Measurements from ENCODE around the gene PANK3. TPM values are rescaled to one million over a fixed set of nuclear protein-coding genes. Genes with fewer than 3 reads are reported as not detected.

Gene PANK3
- total RNA-seq, 1 donor from 2014 or later = 91.8 TPM

DNA sequence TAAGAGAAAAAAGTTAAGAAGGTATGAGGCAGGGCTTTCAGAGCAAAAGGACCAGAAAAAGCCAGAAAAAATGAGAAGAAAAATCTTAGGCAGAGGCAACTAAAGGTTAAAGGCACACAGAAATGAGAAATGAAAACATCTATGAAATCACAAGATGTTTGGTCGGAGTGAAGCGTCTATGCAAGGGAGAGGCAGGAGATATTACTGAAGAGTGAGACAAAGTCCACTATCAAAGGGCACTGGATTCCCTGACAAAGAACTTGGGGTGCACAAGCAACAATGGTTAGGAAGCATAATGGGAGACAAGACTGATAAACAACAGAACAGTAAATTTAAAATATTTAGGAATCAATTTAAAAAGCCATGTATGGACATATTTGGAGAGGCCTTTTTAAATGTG is 16.9 kb downstream of the PANK3 start:
- H3K9me3 Mint-ChIP-seq = no peaks in the 10 kb centered on the region
- DNase-seq (ENCODE audit: extremely low spot score, unreplicated experiment) = no peak
- TF ChIP-seq, protein P1, sequence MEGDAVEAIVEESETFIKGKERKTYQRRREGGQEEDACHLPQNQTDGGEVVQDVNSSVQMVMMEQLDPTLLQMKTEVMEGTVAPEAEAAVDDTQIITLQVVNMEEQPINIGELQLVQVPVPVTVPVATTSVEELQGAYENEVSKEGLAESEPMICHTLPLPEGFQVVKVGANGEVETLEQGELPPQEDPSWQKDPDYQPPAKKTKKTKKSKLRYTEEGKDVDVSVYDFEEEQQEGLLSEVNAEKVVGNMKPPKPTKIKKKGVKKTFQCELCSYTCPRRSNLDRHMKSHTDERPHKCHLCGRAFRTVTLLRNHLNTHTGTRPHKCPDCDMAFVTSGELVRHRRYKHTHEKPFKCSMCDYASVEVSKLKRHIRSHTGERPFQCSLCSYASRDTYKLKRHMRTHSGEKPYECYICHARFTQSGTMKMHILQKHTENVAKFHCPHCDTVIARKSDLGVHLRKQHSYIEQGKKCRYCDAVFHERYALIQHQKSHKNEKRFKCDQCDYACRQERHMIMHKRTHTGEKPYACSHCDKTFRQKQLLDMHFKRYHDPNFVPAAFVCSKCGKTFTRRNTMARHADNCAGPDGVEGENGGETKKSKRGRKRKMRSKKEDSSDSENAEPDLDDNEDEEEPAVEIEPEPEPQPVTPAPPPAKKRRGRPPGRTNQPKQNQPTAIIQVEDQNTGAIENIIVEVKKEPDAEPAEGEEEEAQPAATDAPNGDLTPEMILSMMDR (conservative IDR thresholded peaks at IDR 0.05) = no peak
- no peak overlapping the region for H3K27ac Mint-ChIP-seq
- no peak overlapping the region for H3K4me3 Mint-ChIP-seq
- H3K4me1 Mint-ChIP-seq (ENCODE audit: unreplicated experiment) = peaks cover 3% of the 10 kb centered on the region
- H3K27me3 Mint-ChIP-seq = no peaks in the 10 kb centered on the region
- peaks cover 41% of the 10 kb centered on the region for H3K36me3 Mint-ChIP-seq

DNA sequence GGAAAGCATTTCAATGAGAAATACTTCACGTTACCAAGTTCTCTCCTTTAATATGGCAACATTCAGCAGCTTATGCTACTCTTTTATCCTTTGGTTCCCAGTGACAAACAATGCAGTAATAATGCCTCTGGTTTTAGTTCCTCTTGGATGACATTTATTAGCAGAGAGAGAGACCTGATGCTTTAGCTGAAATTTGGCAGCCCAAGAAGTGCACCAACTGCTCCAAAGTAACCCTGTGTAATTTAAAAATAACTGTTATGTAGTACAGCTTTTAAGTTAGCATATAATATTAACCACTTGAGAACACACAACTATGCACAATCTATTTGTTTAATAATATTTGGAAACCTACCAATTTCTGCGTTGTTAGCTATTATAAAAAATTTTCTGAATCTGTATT is 21.8 kb downstream of the PANK3 start:
- TF ChIP-seq, protein P1 (conservative IDR thresholded peaks at IDR 0.05) = no peak
- Mint-ChIP-seq H3K27ac (no peak overlapping the region), H3K36me3 (peaks cover 64% of the 10 kb centered on the region), H3K9me3 (no peaks in the 10 kb centered on the region), H3K4me1 (ENCODE audit: unreplicated experiment) (peaks cover 3% of the 10 kb centered on the region), H3K27me3 (no peaks in the 10 kb centered on the region), H3K4me3 (no peak overlapping the region)
- no peak for DNase-seq (ENCODE audit: extremely low spot score, unreplicated experiment)

DNA sequence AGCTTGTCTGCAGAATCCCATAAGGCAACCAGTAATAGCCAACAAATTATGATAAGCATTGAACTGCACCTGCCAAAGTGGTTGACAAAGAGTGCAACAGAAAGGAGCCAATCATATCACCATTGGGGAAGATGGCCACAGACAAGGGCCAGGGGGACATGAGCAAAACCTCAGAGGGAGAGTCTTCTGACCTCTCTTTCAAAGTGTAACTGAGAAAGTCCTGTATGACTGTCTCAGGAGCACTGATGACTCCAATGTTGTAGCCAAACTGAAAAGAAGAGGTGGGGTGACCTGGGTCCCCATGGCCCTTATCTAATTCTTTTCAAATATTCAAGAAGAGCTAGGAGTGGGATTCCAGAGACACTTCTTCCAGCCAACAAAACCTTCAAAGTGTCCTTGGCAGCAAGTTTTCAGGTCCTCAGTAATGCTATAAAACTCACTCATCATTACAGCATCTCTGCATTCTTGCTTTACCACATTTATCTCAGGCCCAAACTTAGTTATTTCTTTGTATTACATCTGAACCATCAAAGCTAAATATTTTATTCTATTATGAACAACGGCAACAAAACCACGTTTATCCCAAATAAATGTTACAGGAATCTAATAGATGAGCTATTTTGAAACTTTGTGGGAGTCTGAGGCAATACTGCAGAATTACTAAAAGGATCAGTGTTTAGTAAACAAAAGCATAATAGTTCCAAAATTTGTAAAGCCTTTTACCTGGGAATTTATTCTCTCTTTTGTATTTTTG is 25.6 kb downstream of the PANK3 start:
- peaks cover 52% of the 10 kb centered on the region for H3K36me3 Mint-ChIP-seq
- H3K9me3 Mint-ChIP-seq = no peaks in the 10 kb centered on the region
- DNase-seq (ENCODE audit: extremely low spot score, unreplicated experiment) = no peak
- no peak overlapping the region for H3K27ac Mint-ChIP-seq
- no peaks in the 10 kb centered on the region for H3K4me1 Mint-ChIP-seq (ENCODE audit: unreplicated experiment)
- no peak overlapping the region for H3K4me3 Mint-ChIP-seq
- H3K27me3 Mint-ChIP-seq = no peaks in the 10 kb centered on the region
- TF ChIP-seq, protein P1 (conservative IDR thresholded peaks at IDR 0.05) = no peak

DNA sequence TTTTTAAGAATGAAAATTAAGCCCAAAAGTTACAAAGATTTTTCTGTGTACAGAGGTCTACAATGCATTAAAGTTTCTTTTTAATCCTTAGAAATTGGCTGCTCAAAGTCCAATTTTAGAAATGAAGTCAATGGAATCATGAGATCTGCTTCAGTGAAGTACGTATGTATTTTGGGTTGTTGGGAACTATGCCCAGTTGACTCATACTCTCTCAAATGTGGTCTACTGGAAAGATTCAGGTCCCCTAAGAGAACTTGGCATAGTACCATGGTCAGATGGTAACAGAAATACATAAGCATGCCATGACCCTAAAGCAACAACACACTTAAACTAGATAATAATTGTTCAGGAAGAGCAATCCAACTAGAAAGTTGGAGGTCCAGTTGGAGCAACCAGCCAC is 27.0 kb downstream of the PANK3 start:
- Mint-ChIP-seq H3K27me3 (no peaks in the 10 kb centered on the region), H3K27ac (no peak overlapping the region), H3K9me3 (no peaks in the 10 kb centered on the region), H3K4me3 (no peak overlapping the region), H3K4me1 (ENCODE audit: unreplicated experiment) (no peaks in the 10 kb centered on the region), H3K36me3 (peaks cover 55% of the 10 kb centered on the region)
- no peak for DNase-seq (ENCODE audit: extremely low spot score, unreplicated experiment)
- TF ChIP-seq, protein P1 (conservative IDR thresholded peaks at IDR 0.05) = no peak

DNA sequence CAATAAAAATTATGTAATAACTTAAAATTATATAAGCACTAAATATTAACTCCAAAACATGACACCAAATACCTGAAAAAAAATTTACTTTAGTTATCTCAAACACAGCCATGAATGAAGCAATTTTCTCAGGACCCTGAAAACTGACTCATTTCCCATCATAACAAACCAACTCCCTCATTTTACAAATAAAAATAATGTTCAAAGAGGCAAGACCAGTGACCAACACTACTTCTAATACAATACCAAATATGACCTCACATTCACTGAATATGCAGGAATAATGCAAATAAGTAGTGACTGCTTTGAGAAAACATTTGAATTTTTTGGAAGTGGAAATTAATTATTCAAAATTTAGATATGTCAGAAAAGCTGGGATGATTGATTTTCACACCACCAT is 28.5 kb downstream of the PANK3 start:
- H3K27ac Mint-ChIP-seq = no peak overlapping the region
- peaks cover 41% of the 10 kb centered on the region for H3K36me3 Mint-ChIP-seq
- H3K27me3 Mint-ChIP-seq = no peaks in the 10 kb centered on the region

More for the DNA sequence above, 28.5 kb downstream of the PANK3 start:
- TF ChIP-seq, protein P1 (conservative IDR thresholded peaks at IDR 0.05) = no peak
- Mint-ChIP-seq H3K4me3 (no peak overlapping the region), H3K4me1 (ENCODE audit: unreplicated experiment) (no peaks in the 10 kb centered on the region), H3K9me3 (no peaks in the 10 kb centered on the region)
- DNase-seq (ENCODE audit: extremely low spot score, unreplicated experiment) = no peak

Measured in type B pancreatic cell (in vitro differentiated cells).